Rectal smooth muscle tissue (tissue), 1 donor: ENCODE measurements around the gene IMMP1L.

Experiments
- H3K27ac ChIP-seq: one replicate; pipeline ENCODE4 v1.7.0; 2013; ENCODE audit warnings: low read depth, low read length, inconsistent platforms
- H3K27me3 ChIP-seq: one replicate; pipeline ENCODE4 v1.7.0; 2013; ENCODE audit warnings: low read length; ENCODE audit not compliant: control insufficient read depth, insufficient read depth
- H3K36me3 ChIP-seq: one replicate; pipeline ENCODE4 v1.7.0; 2013; ENCODE audit warnings: low read length; ENCODE audit not compliant: control insufficient read depth, insufficient read depth
- H3K4me1 ChIP-seq: one replicate; pipeline ENCODE4 v1.7.0; 2013; ENCODE audit warnings: low read length; ENCODE audit not compliant: control insufficient read depth, insufficient read depth
- H3K4me3 ChIP-seq: one replicate; pipeline ENCODE4 v1.7.0; 2013; ENCODE audit warnings: low read length
- H3K9ac ChIP-seq: one replicate; pipeline ENCODE4 v1.7.0; 2013; ENCODE audit warnings: low read length

The IMMP1L gene, protein sequence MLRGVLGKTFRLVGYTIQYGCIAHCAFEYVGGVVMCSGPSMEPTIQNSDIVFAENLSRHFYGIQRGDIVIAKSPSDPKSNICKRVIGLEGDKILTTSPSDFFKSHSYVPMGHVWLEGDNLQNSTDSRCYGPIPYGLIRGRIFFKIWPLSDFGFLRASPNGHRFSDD

DNA sequence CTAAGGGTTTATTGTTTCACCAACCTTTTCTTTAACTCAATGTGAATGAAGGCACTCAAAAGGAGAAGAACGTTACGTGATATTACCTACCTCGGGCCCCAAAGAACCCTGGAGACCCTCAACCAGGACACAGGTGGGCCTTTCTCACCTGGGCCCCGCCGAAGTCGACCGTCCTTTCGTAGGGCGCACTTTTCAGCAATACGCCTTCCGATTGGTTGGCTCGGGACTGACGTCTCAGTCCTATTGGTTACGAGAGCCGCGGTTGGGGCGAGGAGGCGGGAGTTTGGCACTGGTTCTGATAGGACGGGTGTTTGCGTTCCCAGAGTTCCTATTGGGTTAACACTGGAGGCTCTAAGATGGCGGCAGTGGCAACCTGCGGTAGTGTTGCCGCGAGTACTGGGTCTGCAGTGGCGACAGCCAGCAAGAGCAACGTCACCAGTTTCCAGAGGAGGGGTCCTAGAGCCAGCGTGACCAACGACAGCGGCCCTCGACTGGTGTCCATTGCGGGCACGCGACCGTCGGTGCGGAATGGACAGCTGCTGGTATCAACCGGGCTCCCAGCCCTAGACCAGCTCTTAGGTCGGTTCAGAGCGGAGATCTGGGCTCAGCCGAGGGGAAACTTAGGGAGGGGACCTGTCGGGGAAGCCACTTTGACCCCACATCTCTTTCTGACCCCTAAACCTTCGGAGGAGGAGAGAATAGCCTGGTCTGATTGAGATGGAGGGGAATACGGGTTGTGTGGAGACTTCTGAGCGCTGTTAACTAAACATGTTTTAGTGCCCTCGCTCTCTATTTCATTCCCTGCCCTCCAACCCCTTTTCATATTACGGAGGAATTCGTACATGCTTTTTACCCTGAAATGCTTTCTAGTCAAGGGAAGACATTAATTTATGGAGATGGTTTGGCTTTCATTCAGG, at the start of gene IMMP1L, which contains the start of gene ELP4:
IMMP1L (minus strand) TSS at position 194 of the 917 bp plus-strand sequence. CDS start 46,346 bp downstream, outside the sequence.
ELP4 (plus strand) TSS at position 339 of the 917 bp plus-strand sequence; CDS start at position 357, 18 bp downstream.
- H3K4me3 ChIP-seq: peak within 1 kb of the TSS; percentile 76
- peaks cover 2% of the 10 kb centered on the region for H3K4me1 ChIP-seq
- peak within 1 kb of the TSS; percentile 75 for H3K27ac ChIP-seq
- no peaks in the 10 kb centered on the region for H3K36me3 ChIP-seq
- H3K27me3 ChIP-seq: no peaks in the 10 kb centered on the region
- peak within 1 kb of the TSS; percentile 59 for H3K9ac ChIP-seq

DNA sequence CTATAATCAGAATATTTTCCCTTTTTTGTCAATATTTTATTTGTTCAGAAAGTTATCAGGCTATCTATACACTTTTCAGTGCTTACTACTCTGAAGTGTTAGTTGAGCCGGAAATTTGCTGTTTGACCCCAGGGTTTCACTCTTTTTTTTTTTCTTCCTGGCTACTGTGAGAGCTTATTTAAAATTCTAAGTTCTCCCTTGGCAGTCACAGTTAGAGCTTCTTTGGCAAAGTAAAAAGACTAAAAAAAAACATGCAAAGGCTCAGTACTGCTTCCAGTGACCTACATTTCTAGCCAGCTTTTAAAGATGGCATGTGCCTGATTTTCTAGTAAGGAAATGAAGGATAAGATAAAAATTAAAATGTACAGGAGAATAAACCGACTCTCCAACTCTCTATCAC, 48.6 kb upstream of the IMMP1L start:
- H3K4me3 ChIP-seq: no peak overlapping the region
- H3K9ac ChIP-seq: no peak overlapping the region
- H3K27ac ChIP-seq: no peak overlapping the region
- no peaks in the 10 kb centered on the region for H3K36me3 ChIP-seq
- no peaks in the 10 kb centered on the region for H3K27me3 ChIP-seq
- peaks cover 5% of the 10 kb centered on the region for H3K4me1 ChIP-seq

DNA sequence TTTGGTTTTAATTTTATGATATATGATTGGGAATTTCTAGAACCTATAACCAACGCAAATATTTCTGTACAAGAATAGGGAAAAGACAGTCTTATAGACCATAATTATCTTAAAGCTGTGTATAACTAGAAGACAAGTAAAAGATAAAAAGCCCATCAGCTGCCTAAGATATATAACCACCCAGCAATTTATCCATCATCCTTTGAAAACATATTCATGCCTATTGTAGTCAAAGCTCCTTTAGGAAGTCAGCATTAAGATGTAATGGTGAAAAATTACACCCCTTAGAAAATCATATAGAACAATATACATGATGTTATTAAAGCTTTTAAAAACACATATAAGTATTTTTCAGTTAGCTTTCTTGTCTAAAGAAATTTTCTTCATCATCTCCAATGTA, 46.5 kb upstream of the IMMP1L start:
- H3K27ac ChIP-seq: no peak overlapping the region
- no peaks in the 10 kb centered on the region for H3K36me3 ChIP-seq
- H3K4me1 ChIP-seq: peaks cover 5% of the 10 kb centered on the region
- no peak overlapping the region for H3K9ac ChIP-seq
- no peak overlapping the region for H3K4me3 ChIP-seq
- no peaks in the 10 kb centered on the region for H3K27me3 ChIP-seq

DNA sequence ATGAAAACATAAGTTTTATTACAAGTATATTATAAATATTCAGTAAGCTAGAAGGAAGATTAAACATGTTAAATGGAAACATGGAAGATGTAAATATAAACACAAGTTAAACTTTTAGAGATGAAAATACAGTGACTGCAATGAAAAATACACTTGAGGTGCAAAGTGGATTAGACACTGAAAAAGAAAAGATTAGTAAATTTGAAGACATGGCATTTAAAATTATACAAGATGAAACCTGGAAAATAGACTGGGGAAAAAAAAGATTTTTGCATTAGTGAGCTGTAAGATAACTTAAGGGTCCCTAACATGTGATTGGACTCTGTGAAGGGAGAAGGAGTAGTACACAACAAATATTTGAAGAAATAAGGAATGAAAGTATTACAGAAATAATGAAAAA, 33.4 kb upstream of the IMMP1L start:
- peaks cover 3% of the 10 kb centered on the region for H3K36me3 ChIP-seq
- no peak overlapping the region for H3K27ac ChIP-seq
- no peaks in the 10 kb centered on the region for H3K27me3 ChIP-seq
- H3K9ac ChIP-seq: no peak overlapping the region
- H3K4me3 ChIP-seq: no peak overlapping the region
- H3K4me1 ChIP-seq: no peaks in the 10 kb centered on the region

DNA sequence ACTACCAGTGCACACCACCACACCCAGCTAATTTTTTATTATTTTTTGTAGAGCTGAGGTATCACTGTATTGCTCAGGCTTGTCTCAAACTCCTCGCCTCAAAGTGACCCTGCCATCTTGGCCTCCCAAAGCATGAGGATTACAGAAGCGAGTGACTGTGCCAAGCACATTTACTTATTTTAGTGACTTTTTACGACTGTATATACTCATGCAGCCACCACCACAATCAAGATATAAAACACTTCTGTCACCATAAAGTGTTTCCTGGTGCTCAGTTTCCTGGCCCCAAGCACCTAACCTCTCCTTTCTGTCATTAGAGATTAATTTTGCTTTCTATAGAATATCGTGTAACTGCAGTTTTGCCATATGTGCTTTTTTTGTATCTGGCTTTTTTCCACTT, 26.1 kb upstream of the IMMP1L start:
- no peaks in the 10 kb centered on the region for H3K4me1 ChIP-seq
- H3K27ac ChIP-seq: no peak overlapping the region
- H3K4me3 ChIP-seq: no peak overlapping the region
- H3K36me3 ChIP-seq: no peaks in the 10 kb centered on the region
- no peaks in the 10 kb centered on the region for H3K27me3 ChIP-seq
- no peak overlapping the region for H3K9ac ChIP-seq

DNA sequence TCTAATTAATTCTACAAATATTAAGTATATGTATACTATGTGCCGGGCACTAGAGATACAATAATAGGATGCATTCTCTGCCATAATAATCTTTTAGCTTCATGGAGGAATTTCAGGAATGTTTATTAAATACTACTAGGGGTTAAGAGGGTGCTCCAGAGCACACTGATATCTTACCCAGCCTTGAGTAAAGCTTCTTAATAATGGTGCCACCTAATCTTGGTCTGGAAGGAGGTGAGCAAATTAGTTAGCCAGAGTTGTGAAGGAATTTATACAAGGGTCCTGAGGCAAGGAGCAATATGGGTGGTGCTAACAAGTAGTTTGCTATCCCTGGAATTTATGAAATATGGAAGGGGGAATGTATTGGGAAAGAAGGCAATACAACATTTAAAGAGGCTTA, 21.9 kb upstream of the IMMP1L start:
- Histone ChIP-seq H3K4me3 (no peak overlapping the region), H3K9ac (no peak overlapping the region), H3K27me3 (no peaks in the 10 kb centered on the region), H3K4me1 (no peaks in the 10 kb centered on the region), H3K27ac (no peak overlapping the region), H3K36me3 (no peaks in the 10 kb centered on the region)

DNA sequence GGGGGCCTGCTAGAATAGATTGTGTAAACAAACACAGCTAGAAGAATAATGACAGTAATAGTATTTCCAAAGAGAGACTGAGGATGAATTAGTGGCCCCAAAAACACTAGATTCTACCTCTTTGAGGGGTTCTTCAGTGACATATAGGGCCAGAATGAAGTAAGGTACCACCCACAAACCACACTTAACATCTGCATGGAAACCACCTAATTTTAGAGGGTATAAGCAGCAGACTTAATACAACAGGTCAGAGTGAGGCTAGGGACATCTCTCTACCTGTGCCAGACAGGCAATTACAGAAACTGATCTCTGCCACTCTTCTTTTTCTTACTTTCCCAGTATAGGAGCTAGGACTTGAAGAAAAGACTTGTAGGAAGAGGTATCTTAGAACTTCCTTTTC, 20.3 kb upstream of the IMMP1L start:
- no peak overlapping the region for H3K9ac ChIP-seq
- H3K36me3 ChIP-seq: no peaks in the 10 kb centered on the region
- H3K27me3 ChIP-seq: no peaks in the 10 kb centered on the region
- H3K4me1 ChIP-seq: no peaks in the 10 kb centered on the region
- H3K4me3 ChIP-seq: no peak overlapping the region
- no peak overlapping the region for H3K27ac ChIP-seq

DNA sequence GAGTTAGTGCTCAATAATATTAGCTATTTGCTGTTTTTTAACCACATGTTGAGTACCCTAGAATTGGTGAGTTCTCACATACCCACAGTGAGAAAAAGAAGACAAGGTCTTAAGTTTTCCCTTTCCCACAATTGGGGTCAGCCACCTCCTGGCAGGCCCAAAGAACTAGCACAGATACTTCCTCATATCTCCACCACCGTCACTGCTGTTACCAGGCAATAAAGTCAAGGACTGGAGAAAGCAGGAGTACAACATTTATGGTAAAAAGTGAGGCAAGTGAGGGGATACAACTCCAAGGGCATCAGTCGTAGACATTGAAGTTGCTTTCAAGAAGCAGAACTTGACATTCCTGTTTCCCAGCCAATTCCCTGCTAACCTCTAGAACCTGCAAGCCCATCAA, 19.8 kb upstream of the IMMP1L start:
- H3K4me3 ChIP-seq: no peak overlapping the region
- no peaks in the 10 kb centered on the region for H3K36me3 ChIP-seq
- no peaks in the 10 kb centered on the region for H3K27me3 ChIP-seq
- H3K9ac ChIP-seq: no peak overlapping the region
- H3K27ac ChIP-seq: no peak overlapping the region
- H3K4me1 ChIP-seq: no peaks in the 10 kb centered on the region

DNA sequence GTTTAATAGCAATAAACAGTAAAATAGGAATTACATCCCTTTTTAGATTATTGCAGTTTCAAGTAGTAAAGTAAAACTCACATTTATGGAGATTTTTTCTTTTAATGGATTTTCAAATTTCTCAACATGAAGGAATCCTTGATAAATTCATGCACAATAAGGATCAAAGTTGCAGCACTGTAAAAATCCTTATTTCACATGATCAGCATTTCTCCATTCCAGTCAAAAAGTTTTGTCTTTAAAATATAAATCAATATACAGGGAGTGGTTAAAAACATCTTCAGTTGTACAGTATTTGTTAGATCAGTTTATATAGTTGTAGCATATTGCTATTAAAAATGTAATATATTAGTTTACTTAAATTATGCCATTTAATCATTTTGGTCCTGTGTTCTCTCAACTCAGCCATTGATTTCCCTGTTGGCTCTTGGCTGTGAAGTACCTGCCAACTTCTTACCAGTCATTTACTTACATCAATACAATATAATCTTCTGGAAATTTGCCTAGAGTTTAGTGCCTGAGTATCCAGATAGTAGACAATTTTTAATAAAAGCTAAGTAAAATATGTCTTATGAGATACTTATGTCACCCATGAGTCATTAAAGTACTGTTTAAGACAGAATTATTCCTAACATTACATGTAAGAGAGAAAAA, 12.2 kb upstream of the IMMP1L start:
- H3K27me3 ChIP-seq: no peaks in the 10 kb centered on the region
- H3K9ac ChIP-seq: no peak overlapping the region

DNA sequence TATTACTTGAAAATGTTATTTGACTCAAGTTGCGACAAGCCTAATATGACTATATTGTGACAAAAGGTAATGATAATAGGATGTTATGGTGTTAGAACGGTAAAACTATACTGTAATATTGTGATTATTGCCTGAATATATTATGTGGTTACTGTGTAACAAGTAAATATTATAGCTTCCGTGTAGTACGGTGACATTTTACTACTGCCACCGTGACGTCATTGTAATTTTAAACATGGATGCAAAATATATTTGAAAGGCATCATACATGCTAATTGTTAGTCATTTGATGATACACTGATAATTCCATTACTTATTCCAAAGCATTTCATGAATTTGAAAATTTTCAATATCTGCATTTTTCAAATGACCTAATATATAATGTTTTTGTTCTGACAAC, 2.7 kb upstream of the IMMP1L start:
- Histone ChIP-seq H3K36me3 (no peaks in the 10 kb centered on the region), H3K4me1 (peaks cover 2% of the 10 kb centered on the region), H3K27me3 (no peaks in the 10 kb centered on the region), H3K4me3 (no peak overlapping the region), H3K9ac (no peak overlapping the region), H3K27ac (no peak overlapping the region)

More for the DNA sequence above, 12.2 kb upstream of the IMMP1L start:
- Histone ChIP-seq H3K4me1 (no peaks in the 10 kb centered on the region), H3K27ac (no peak overlapping the region), H3K4me3 (no peak overlapping the region), H3K36me3 (no peaks in the 10 kb centered on the region)

DNA sequence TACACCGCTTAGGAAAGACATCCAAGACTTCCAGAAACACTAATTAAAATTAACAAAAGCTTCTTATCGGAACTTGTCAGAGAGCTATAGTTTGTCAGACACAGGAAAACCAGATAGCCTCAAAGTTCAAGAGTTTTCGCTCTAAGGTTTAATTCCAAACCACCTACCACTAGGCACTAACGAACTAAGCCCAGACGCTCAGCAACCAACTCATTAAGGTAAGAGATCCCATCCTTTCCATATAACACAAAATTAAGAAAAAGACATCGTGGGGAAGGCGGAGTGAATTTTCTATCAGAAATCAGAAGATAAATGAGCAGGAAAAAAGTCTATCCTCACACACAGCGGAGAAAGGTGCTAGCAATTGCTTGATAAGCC, 382 bp downstream of the IMMP1L start:
- Histone ChIP-seq H3K36me3 (no peaks in the 10 kb centered on the region), H3K4me1 (peaks cover 2% of the 10 kb centered on the region), H3K27ac (peak overlapping the region; percentile 7), H3K27me3 (no peaks in the 10 kb centered on the region), H3K9ac (peak overlapping the region; percentile 59), H3K4me3 (peak overlapping the region; percentile 76)

DNA sequence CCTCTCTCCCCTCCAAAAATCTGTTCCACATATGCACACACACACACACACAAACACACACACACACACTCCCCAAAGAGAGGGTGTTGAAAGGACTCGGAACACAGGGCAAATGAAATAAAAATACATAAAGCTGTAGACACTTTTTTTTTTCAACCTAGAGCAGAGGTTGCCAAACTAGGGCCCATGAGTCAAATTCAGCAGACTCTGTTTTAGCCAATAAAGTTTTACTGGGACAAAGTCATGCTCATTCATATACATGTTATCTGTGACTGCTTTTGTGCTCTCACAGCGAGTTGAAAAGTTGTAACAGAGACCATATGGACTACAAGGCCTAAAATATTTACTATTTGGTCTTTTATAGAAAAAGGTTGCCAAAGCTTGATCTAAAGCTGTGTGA, 8.9 kb downstream of the IMMP1L start:
- no peak overlapping the region for H3K4me3 ChIP-seq
- no peaks in the 10 kb centered on the region for H3K27me3 ChIP-seq
- no peaks in the 10 kb centered on the region for H3K4me1 ChIP-seq
- no peak overlapping the region for H3K27ac ChIP-seq
- no peaks in the 10 kb centered on the region for H3K36me3 ChIP-seq
- H3K9ac ChIP-seq: no peak overlapping the region
